HepG2 (cell line): Measurements from ENCODE around the gene NME4. TPM values are rescaled to one million over a fixed set of nuclear protein-coding genes. Genes with fewer than 3 reads are reported as not detected.
A peak's percentile ranks its signal among the peaks of the same experiment; 100 is the strongest.

ENCODE experiments used
- EZH2 ChIP-seq: conservative IDR thresholded peaks from 2 replicates; pipeline ENCODE4 v1.6.1; 2012; ENCODE audit warnings: mild to moderate bottlenecking, low read depth, low read length, moderate library complexity
- MNT ChIP-seq: fragments of 450-650 bp; IDR thresholded peaks from 2 replicates; pipeline ENCODE4 v1.6.1; 2016
- RAD51 ChIP-seq: fragments of 450-650 bp; IDR thresholded peaks from 2 replicates; pipeline ENCODE4 v1.6.1; 2016; ENCODE audit warnings: borderline replicate concordance
- SP1 ChIP-seq, 2 experiments: fragments of 450-650 bp in 1 of 2; sonication (generic) in 1 of 2; formaldehyde crosslinking in 1 of 2; IDR thresholded peaks; 2 replicates each; pipeline versions ENCODE4 v1.4.0 to v1.6.1; 2016 to 2020; ENCODE audit warnings: missing genetic modification reagents in 1 of 2
- SRSF4 ChIP-seq: fragments of 200-400 bp; formaldehyde crosslinking; IDR thresholded peaks from one replicate; pipeline ENCODE4 v1.6.1; 2018; ENCODE audit warnings: mild to moderate bottlenecking, low read depth, low read length, moderate library complexity; ENCODE audit not compliant: poor library complexity, severe bottlenecking
- THYN1 ChIP-seq: sonication (generic); formaldehyde crosslinking; IDR thresholded peaks from 2 replicates; pipeline ENCODE4 v1.8.1; 2023; ENCODE audit warnings: low read depth, mild to moderate bottlenecking, moderate library complexity, missing genetic modification reagents, borderline replicate concordance
- ZBTB44 ChIP-seq: sonication (generic); formaldehyde crosslinking; IDR thresholded peaks from 2 replicates; pipeline ENCODE4 v1.4.0; 2020; ENCODE audit warnings: missing genetic modification reagents
- ZEB1 ChIP-seq: IDR thresholded peaks from 2 replicates; pipeline ENCODE4 v1.6.1; 2012; ENCODE audit warnings: mild to moderate bottlenecking, low read depth, inconsistent platforms; ENCODE audit not compliant: insufficient replicate concordance
- ZNF281 ChIP-seq: sonication (generic); formaldehyde crosslinking; IDR thresholded peaks from 2 replicates; pipeline ENCODE4 v1.4.0; 2020; ENCODE audit warnings: missing genetic modification reagents, borderline replicate concordance
- ZNF337 ChIP-seq: sonication (generic); formaldehyde crosslinking; IDR thresholded peaks from 2 replicates; pipeline ENCODE4 v1.5.1; 2020; ENCODE audit warnings: missing genetic modification reagents, low read depth, mild to moderate bottlenecking, borderline replicate concordance
- ZSCAN21 ChIP-seq: sonication (generic); formaldehyde crosslinking; IDR thresholded peaks from 2 replicates; pipeline ENCODE4 v1.8.0; 2022; ENCODE audit warnings: mild to moderate bottlenecking, missing genetic modification reagents, moderate library complexity, borderline replicate concordance
- polyA plus RNA-seq, 8 experiments: library from polyadenylated mRNA; depleted of rRNA in 3 of 8; stranded (reverse) in 7 of 8; unstranded in 1 of 8; fragments of >200 nt; fragmentation: Illumina TruSeq in 4 of 8; extraction: Trizol in 4 of 8; gene quantifications; 2 replicates each; pipeline versions ENCODE4 v1.2.1 to v1.2.3, GENCODE V29; 2011 to 2016; ENCODE audit warnings: low read depth in 4 of 8, missing spikeins in 1 of 8, mixed read lengths in 1 of 8; ENCODE audit not compliant: insufficient read depth in 1 of 8
- total RNA-seq, 5 experiments: library from RNA; depleted of rRNA; stranded (reverse); fragments of >200 nt; fragmentation: Illumina TruSeq; extraction: Trizol; gene quantifications; 2 replicates each; pipeline ENCODE4 v1.2.3, GENCODE V29; 2016; ENCODE audit warnings: low read depth in 1 of 5
- TF ChIP-seq, protein P1 (sequence below): sonication (generic); formaldehyde crosslinking; IDR thresholded peaks from 2 replicates; pipeline ENCODE4; 2020; ENCODE audit warnings: missing genetic modification reagents, mild to moderate bottlenecking, borderline replicate concordance
- TF ChIP-seq, protein P2 (sequence below): sonication (generic); formaldehyde crosslinking; IDR thresholded peaks from 2 replicates; pipeline ENCODE4 v1.5.0; 2020; ENCODE audit warnings: missing genetic modification reagents
- TF ChIP-seq, protein P3 (sequence below): sonication (generic); formaldehyde crosslinking; IDR thresholded peaks from 2 replicates; pipeline ENCODE4 v1.5.1; 2020; ENCODE audit warnings: mild to moderate bottlenecking, moderate library complexity, missing genetic modification reagents

NME4 gene
- total and polyA plus RNA-seq, 2 of the 13 experiments (the other 11 are each of a cell fraction or from before 2014, with no cell fraction given): 121 to 263 TPM

- TF ChIP-seq ZNF337 (CRISPR knock-in tag) (peak; percentile 41; the same call in 1 of the 2 replicates), ZNF281 (no peak), EZH2 (no peak), SP1 (IDR thresholded peaks at IDR 0.05) (no peak), SP1 (CRISPR knock-in tag; IDR thresholded peaks at IDR 0.05) (0 out of 2 replicates have a peak, but pooled peaks have one; percentile 7), RAD51 (no peak), MNT (no peak), ZSCAN21 (CRISPR knock-in tag) (peak; percentile 68; the same call in 1 of the 2 replicates), THYN1 (CRISPR knock-in tag) (no peak), ZBTB44 (no peak), ZEB1 (peak; percentile 71), SRSF4 (no peak)
- TF ChIP-seq, protein P1, sequence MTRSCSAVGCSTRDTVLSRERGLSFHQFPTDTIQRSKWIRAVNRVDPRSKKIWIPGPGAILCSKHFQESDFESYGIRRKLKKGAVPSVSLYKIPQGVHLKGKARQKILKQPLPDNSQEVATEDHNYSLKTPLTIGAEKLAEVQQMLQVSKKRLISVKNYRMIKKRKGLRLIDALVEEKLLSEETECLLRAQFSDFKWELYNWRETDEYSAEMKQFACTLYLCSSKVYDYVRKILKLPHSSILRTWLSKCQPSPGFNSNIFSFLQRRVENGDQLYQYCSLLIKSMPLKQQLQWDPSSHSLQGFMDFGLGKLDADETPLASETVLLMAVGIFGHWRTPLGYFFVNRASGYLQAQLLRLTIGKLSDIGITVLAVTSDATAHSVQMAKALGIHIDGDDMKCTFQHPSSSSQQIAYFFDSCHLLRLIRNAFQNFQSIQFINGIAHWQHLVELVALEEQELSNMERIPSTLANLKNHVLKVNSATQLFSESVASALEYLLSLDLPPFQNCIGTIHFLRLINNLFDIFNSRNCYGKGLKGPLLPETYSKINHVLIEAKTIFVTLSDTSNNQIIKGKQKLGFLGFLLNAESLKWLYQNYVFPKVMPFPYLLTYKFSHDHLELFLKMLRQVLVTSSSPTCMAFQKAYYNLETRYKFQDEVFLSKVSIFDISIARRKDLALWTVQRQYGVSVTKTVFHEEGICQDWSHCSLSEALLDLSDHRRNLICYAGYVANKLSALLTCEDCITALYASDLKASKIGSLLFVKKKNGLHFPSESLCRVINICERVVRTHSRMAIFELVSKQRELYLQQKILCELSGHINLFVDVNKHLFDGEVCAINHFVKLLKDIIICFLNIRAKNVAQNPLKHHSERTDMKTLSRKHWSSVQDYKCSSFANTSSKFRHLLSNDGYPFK (CRISPR knock-in tag): peak; percentile 73
- TF ChIP-seq, protein P2, sequence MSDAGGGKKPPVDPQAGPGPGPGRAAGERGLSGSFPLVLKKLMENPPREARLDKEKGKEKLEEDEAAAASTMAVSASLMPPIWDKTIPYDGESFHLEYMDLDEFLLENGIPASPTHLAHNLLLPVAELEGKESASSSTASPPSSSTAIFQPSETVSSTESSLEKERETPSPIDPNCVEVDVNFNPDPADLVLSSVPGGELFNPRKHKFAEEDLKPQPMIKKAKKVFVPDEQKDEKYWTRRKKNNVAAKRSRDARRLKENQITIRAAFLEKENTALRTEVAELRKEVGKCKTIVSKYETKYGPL (CRISPR knock-in tag): no peak
- TF ChIP-seq, protein P3, sequence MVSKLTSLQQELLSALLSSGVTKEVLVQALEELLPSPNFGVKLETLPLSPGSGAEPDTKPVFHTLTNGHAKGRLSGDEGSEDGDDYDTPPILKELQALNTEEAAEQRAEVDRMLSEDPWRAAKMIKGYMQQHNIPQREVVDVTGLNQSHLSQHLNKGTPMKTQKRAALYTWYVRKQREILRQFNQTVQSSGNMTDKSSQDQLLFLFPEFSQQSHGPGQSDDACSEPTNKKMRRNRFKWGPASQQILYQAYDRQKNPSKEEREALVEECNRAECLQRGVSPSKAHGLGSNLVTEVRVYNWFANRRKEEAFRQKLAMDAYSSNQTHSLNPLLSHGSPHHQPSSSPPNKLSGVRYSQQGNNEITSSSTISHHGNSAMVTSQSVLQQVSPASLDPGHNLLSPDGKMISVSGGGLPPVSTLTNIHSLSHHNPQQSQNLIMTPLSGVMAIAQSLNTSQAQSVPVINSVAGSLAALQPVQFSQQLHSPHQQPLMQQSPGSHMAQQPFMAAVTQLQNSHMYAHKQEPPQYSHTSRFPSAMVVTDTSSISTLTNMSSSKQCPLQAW (CRISPR knock-in tag): peak; percentile 59; the same call in 1 of the 2 replicates
These were observed 34.9 kb upstream of the NME4 start (continued) for GRCh38 chr16:361872-362701.
